Measurements from ENCODE around the gene TWIST1.
A peak's percentile ranks its signal among the peaks of the same experiment; 100 is the strongest.

TWIST1 gene

GRCh38 chr7:19128856-19129255 lies 11.4 kb upstream of the TWIST1 start:
- Histone ChIP-seq H3K36me3 (ENCODE audit: control insufficient read depth, insufficient read depth, low read length) (no peaks in the 10 kb centered on the region), H3K4me1 (ENCODE audit: control insufficient read depth, insufficient read depth, low read length) (no peaks in the 10 kb centered on the region), H3K4me3 (ENCODE audit: low read length) (no peak overlapping the region), H3K9me3 (ENCODE audit: control insufficient read depth, insufficient read depth, low read length) (no peaks in the 10 kb centered on the region), H3K27me3 (ENCODE audit: control insufficient read depth, insufficient read depth, low read length) (no peaks in the 10 kb centered on the region), H3K27ac (ENCODE audit: low read length) (no peak overlapping the region)
- no CpG with 5 or more reads among the region's 1 CpG for WGBS (ENCODE audit: insufficient coverage, insufficient read length)
- DNase-seq (ENCODE audit: low read depth, low spot score) = no peak

GRCh38 chr7:19121977-19122588 lies 4.6 kb upstream of the TWIST1 start:
- no CpG with 5 or more reads among the region's 2 CpGs for WGBS (ENCODE audit: insufficient coverage, insufficient read length)
- H3K4me3 ChIP-seq (ENCODE audit: low read length) = no peak overlapping the region
- 0 out of 2 replicates have a peak, but pooled peaks cover 2% of the 10 kb centered on the region for H3K4me1 ChIP-seq (ENCODE audit: control insufficient read depth, insufficient read depth, low read length)
- no peak for DNase-seq (ENCODE audit: low read depth, low spot score)
- no peaks in the 10 kb centered on the region for H3K36me3 ChIP-seq (ENCODE audit: control insufficient read depth, insufficient read depth, low read length)
- H3K27me3 ChIP-seq (ENCODE audit: control insufficient read depth, insufficient read depth, low read length) = peaks cover 34% of the 10 kb centered on the region
- no peak overlapping the region for H3K27ac ChIP-seq (ENCODE audit: low read length)
- no peaks in the 10 kb centered on the region for H3K9me3 ChIP-seq (ENCODE audit: control insufficient read depth, insufficient read depth, low read length)

- Histone ChIP-seq H3K4me1 (ENCODE audit: control insufficient read depth, insufficient read depth, low read length) (0 out of 2 replicates have a peak, but pooled peaks cover 2% of the 10 kb centered on the region), H3K4me3 (ENCODE audit: low read length) (no peak overlapping the region), H3K9me3 (ENCODE audit: control insufficient read depth, insufficient read depth, low read length) (no peaks in the 10 kb centered on the region), H3K27ac (ENCODE audit: low read length) (no peak overlapping the region), H3K36me3 (ENCODE audit: control insufficient read depth, insufficient read depth, low read length) (no peaks in the 10 kb centered on the region), H3K27me3 (ENCODE audit: control insufficient read depth, insufficient read depth, low read length) (peaks cover 45% of the 10 kb centered on the region)
- no peak for DNase-seq (ENCODE audit: low read depth, low spot score)
- WGBS (ENCODE audit: insufficient coverage, insufficient read length) = no CpG with 5 or more reads among the region's 10 CpGs
These were observed 2.5 kb upstream of the TWIST1 start for GRCh38 chr7:19119870-19120486.

- Histone ChIP-seq H3K36me3 (ENCODE audit: control insufficient read depth, insufficient read depth, low read length) (no peaks in the 10 kb centered on the region), H3K4me3 (ENCODE audit: low read length) (no peak overlapping the region), H3K27ac (ENCODE audit: low read length) (no peak overlapping the region), H3K27me3 (ENCODE audit: control insufficient read depth, insufficient read depth, low read length) (peaks cover 45% of the 10 kb centered on the region), H3K4me1 (ENCODE audit: control insufficient read depth, insufficient read depth, low read length) (0 out of 2 replicates have a peak, but pooled peaks cover 2% of the 10 kb centered on the region), H3K9me3 (ENCODE audit: control insufficient read depth, insufficient read depth, low read length) (no peaks in the 10 kb centered on the region)
- WGBS (ENCODE audit: insufficient coverage, insufficient read length) = no CpG with 5 or more reads among the region's 8 CpGs
- no peak for DNase-seq (ENCODE audit: low read depth, low spot score)
These were observed 1.9 kb upstream of the TWIST1 start for GRCh38 chr7:19119372-19119771.

GRCh38 chr7:19118636-19119371 lies 1.4 kb upstream of the TWIST1 start:
- no peak for DNase-seq (ENCODE audit: low read depth, low spot score)
- Histone ChIP-seq H3K27me3 (ENCODE audit: control insufficient read depth, insufficient read depth, low read length) (peaks cover 49% of the 10 kb centered on the region), H3K27ac (ENCODE audit: low read length) (no peak overlapping the region), H3K4me3 (ENCODE audit: low read length) (no peak overlapping the region; the same call in 1 of the 2 replicates), H3K36me3 (ENCODE audit: control insufficient read depth, insufficient read depth, low read length) (no peaks in the 10 kb centered on the region), H3K9me3 (ENCODE audit: control insufficient read depth, insufficient read depth, low read length) (no peaks in the 10 kb centered on the region), H3K4me1 (ENCODE audit: control insufficient read depth, insufficient read depth, low read length) (0 out of 2 replicates have a peak, but pooled peaks cover 2% of the 10 kb centered on the region)
- no CpG with 5 or more reads among the region's 28 CpGs for WGBS (ENCODE audit: insufficient coverage, insufficient read length)

- H3K4me1 ChIP-seq (ENCODE audit: control insufficient read depth, insufficient read depth, low read length) = 0 out of 2 replicates have a peak, but pooled peaks cover 2% of the 10 kb centered on the region
- WGBS (ENCODE audit: insufficient coverage, insufficient read length) = no CpG with 5 or more reads among the region's 51 CpGs
- no peak for DNase-seq (ENCODE audit: low read depth, low spot score)
- no peaks in the 10 kb centered on the region for H3K36me3 ChIP-seq (ENCODE audit: control insufficient read depth, insufficient read depth, low read length)
- no peaks in the 10 kb centered on the region for H3K9me3 ChIP-seq (ENCODE audit: control insufficient read depth, insufficient read depth, low read length)
- no peak overlapping the region for H3K27ac ChIP-seq (ENCODE audit: low read length)
- peaks cover 51% of the 10 kb centered on the region for H3K27me3 ChIP-seq (ENCODE audit: control insufficient read depth, insufficient read depth, low read length)
- H3K4me3 ChIP-seq (ENCODE audit: low read length) = peak overlapping the region; percentile 72; the same call in 1 of the 2 replicates
These were observed 603 bp upstream of the TWIST1 start for GRCh38 chr7:19117870-19118608.

- no CpG with 5 or more reads among the region's 70 CpGs for WGBS (ENCODE audit: insufficient coverage, insufficient read length)
- no peaks in the 10 kb centered on the region for H3K36me3 ChIP-seq (ENCODE audit: control insufficient read depth, insufficient read depth, low read length)
- H3K9me3 ChIP-seq (ENCODE audit: control insufficient read depth, insufficient read depth, low read length) = no peaks in the 10 kb centered on the region
- H3K4me3 ChIP-seq (ENCODE audit: low read length) = peak overlapping the region; percentile 72; the same call in 1 of the 2 replicates
- 0 out of 2 replicates have a peak, but pooled peaks cover 3% of the 10 kb centered on the region for H3K4me1 ChIP-seq (ENCODE audit: control insufficient read depth, insufficient read depth, low read length)
- DNase-seq (ENCODE audit: low read depth, low spot score) = no peak
- peaks cover 64% of the 10 kb centered on the region for H3K27me3 ChIP-seq (ENCODE audit: control insufficient read depth, insufficient read depth, low read length)
- H3K27ac ChIP-seq (ENCODE audit: low read length) = no peak overlapping the region
These were observed 1.0 kb downstream of the TWIST1 start for GRCh38 chr7:19116121-19117090.

GRCh38 chr7:19114551-19114855 lies 2.9 kb downstream of the TWIST1 start:
- H3K27ac ChIP-seq (ENCODE audit: low read length) = no peak overlapping the region
- DNase-seq (ENCODE audit: low read depth, low spot score) = no peak
- no peaks in the 10 kb centered on the region for H3K36me3 ChIP-seq (ENCODE audit: control insufficient read depth, insufficient read depth, low read length)
- H3K4me3 ChIP-seq (ENCODE audit: low read length) = no peak overlapping the region
- WGBS (ENCODE audit: insufficient coverage, insufficient read length) = no CpG with 5 or more reads among the region's 2 CpGs
- no peaks in the 10 kb centered on the region for H3K9me3 ChIP-seq (ENCODE audit: control insufficient read depth, insufficient read depth, low read length)
- H3K27me3 ChIP-seq (ENCODE audit: control insufficient read depth, insufficient read depth, low read length) = peaks cover 66% of the 10 kb centered on the region
- H3K4me1 ChIP-seq (ENCODE audit: control insufficient read depth, insufficient read depth, low read length) = peaks cover 7% of the 10 kb centered on the region; the same call in 1 of the 2 replicates

GRCh38 chr7:19113855-19114550 lies 3.4 kb downstream of the TWIST1 start:
- Histone ChIP-seq H3K9me3 (ENCODE audit: control insufficient read depth, insufficient read depth, low read length) (no peaks in the 10 kb centered on the region), H3K4me3 (ENCODE audit: low read length) (no peak overlapping the region), H3K27ac (ENCODE audit: low read length) (no peak overlapping the region), H3K27me3 (ENCODE audit: control insufficient read depth, insufficient read depth, low read length) (peaks cover 66% of the 10 kb centered on the region), H3K4me1 (ENCODE audit: control insufficient read depth, insufficient read depth, low read length) (peaks cover 5% of the 10 kb centered on the region; the same call in 1 of the 2 replicates), H3K36me3 (ENCODE audit: control insufficient read depth, insufficient read depth, low read length) (no peaks in the 10 kb centered on the region)
- no peak for DNase-seq (ENCODE audit: low read depth, low spot score)
- 100% methylated on average over 1 of the region's 3 CpGs for WGBS (ENCODE audit: insufficient coverage, insufficient read length)
